ENCODE measurements around the gene SLC17A9.

DNA sequence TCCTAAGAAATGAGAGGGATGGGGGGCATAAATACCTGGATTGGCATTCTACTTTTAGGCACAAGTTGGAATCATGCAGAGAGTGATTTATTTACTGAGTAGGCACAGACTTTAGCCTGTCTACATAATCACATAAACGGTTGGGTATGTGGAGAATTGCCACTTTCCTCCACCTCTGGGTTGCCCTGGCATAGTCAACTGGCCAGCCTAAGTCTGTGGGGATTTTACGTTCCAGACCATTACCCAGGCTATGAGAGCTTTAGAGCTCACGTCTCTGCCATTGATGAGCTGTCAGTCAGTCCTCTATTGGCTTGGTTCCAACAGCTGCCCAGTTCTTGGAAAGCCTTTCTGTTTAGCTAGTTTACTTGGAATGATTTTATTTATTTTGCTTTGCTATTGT, 59.3 kb downstream of the SLC17A9 start:
- TF ChIP-seq EZH2 (IDR thresholded peaks at IDR 0.05; ENCODE audit: insufficient read depth, poor library complexity, severe bottlenecking) (no peak), EZH2phosphoT487 (IDR thresholded peaks at IDR 0.05; ENCODE audit: insufficient read depth, low read depth) (no peak)
